ENCODE measurements around the gene APOBEC2.

APOBEC2 gene

GRCh38 chr6:41092421-41093140, 39.6 kb downstream of the APOBEC2 start:
- no peak for DNase-seq

GRCh38 chr6:41093729-41094128, 40.7 kb downstream of the APOBEC2 start:
- DNase-seq, result no peak

- DNase-seq, result no peak
Measured at GRCh38 chr6:41097467-41098090, 44.6 kb downstream of the APOBEC2 start.

- no peak for DNase-seq
Measured at GRCh38 chr6:41098366-41098765, 45.4 kb downstream of the APOBEC2 start.

- no peak for DNase-seq
Measured at GRCh38 chr6:41100871-41101287, 47.9 kb downstream of the APOBEC2 start.

GRCh38 chr6:41103847-41104246, 50.8 kb downstream of the APOBEC2 start:
- DNase-seq, result no peak

GRCh38 chr6:41111017-41111416, 58.0 kb downstream of the APOBEC2 start:
- DNase-seq, result no peak

Measured in activated T-cell treated with anti-CD3 and anti-CD28 coated beads, Interleukin-2, amount 50 U/mL, for 48 hours (primary cell).